GM19240 (cell line): ENCODE measurements around the gene CCDC178.

Experiments used
- DNase-seq: peaks from one replicate; pipeline ENCODE4 v3.0.0; 2011; ENCODE audit warnings: low spot score; ENCODE audit not compliant: insufficient read length

The CCDC178 gene

GRCh38 chr18:33123862-33124518 is 316.5 kb downstream of the CCDC178 start:
- DNase-seq: no peak

GRCh38 chr18:33116376-33116775 is 324.1 kb downstream of the CCDC178 start:
- no peak for DNase-seq

- DNase-seq: no peak
Observed at GRCh38 chr18:33115917-33116316, 324.6 kb downstream of the CCDC178 start.

GRCh38 chr18:33115476-33115875 is 325.0 kb downstream of the CCDC178 start:
- no peak for DNase-seq

- DNase-seq: no peak
Observed at GRCh38 chr18:33114749-33115148, 325.8 kb downstream of the CCDC178 start.

GRCh38 chr18:33113416-33113815 is 327.1 kb downstream of the CCDC178 start:
- no peak for DNase-seq

GRCh38 chr18:33107511-33107910 is 333.0 kb downstream of the CCDC178 start:
- DNase-seq: no peak

- no peak for DNase-seq
Observed at GRCh38 chr18:33101316-33101715, 339.2 kb downstream of the CCDC178 start.

GRCh38 chr18:33099626-33100025 is 340.9 kb downstream of the CCDC178 start:
- DNase-seq: no peak

- DNase-seq: no peak
Observed at GRCh38 chr18:33097126-33097525, 343.4 kb downstream of the CCDC178 start.

GRCh38 chr18:33090461-33090860 is 350.1 kb downstream of the CCDC178 start:
- DNase-seq: no peak

- no peak for DNase-seq
Observed at GRCh38 chr18:33076601-33077000, 363.9 kb downstream of the CCDC178 start.

GRCh38 chr18:33074125-33074524 is 366.4 kb downstream of the CCDC178 start:
- DNase-seq: no peak

GRCh38 chr18:33062834-33063364 is 377.6 kb downstream of the CCDC178 start:
- no peak for DNase-seq

- no peak for DNase-seq
Observed at GRCh38 chr18:33052886-33053285, 387.6 kb downstream of the CCDC178 start.

- no peak for DNase-seq
Observed at GRCh38 chr18:33051407-33051806, 389.1 kb downstream of the CCDC178 start.

- no peak for DNase-seq
Observed at GRCh38 chr18:33040213-33040612, 400.3 kb downstream of the CCDC178 start.

- no peak for DNase-seq
Observed at GRCh38 chr18:33034945-33035344, 405.6 kb downstream of the CCDC178 start.

GRCh38 chr18:33034212-33034611 is 406.3 kb downstream of the CCDC178 start:
- no peak for DNase-seq

GRCh38 chr18:33022370-33022769 is 418.2 kb downstream of the CCDC178 start:
- no peak for DNase-seq

GRCh38 chr18:33020877-33021276 is 419.6 kb downstream of the CCDC178 start:
- DNase-seq: no peak

GRCh38 chr18:33014060-33014796 is 426.3 kb downstream of the CCDC178 start:
- no peak for DNase-seq

- no peak for DNase-seq
Observed at GRCh38 chr18:33010149-33010548, 430.4 kb downstream of the CCDC178 start.
